Measurements from ENCODE around the gene PATL1.
"Not testable (repeated sequence)": the region's sequence is repeated elsewhere in the genome, so short reads cannot be mapped to it uniquely, and the experiment has no call there.

Gene PATL1

GRCh38 chr11:59706518-59707285 lies 37.9 kb upstream of the PATL1 start:
- POLR2A ChIA-PET, result interaction anchor here (0.6 kb wide), 1 partner anchor 49 kb away, joined by 3 read pairs; the partner anchor contains the start of gene STX3
- peak; percentile 57 for DNase-seq (ENCODE audit: low read depth, low spot score)

GRCh38 chr11:59705294-59705693 lies 36.5 kb upstream of the PATL1 start:
- POLR2A ChIA-PET, result no interaction called here
- DNase-seq (ENCODE audit: low read depth, low spot score), result no peak
- no peak for TF ChIP-seq CTCF (IDR thresholded peaks at IDR 0.05; ENCODE audit: insufficient read depth, low read length, missing control alignments)
- no peak overlapping the region for H3K4me3 ChIP-seq (ENCODE audit: low read depth, low read length)
- CTCF ChIA-PET, result interaction anchor here (0.7 kb wide), 1 partner anchor 23 kb away, joined by 3 read pairs; no protein-coding TSS in a partner anchor

More at GRCh38 chr11:59706518-59707285, 37.9 kb upstream of the PATL1 start:
- no peak overlapping the region for H3K4me3 ChIP-seq (ENCODE audit: low read depth, low read length)
- CTCF ChIA-PET, result interaction anchor here (1.3 to 3.9 kb wide), 2 partner anchors 47 to 95 kb away, joined by 3 to 14 read pairs; partner anchors contain the start of gene STX3
- TF ChIP-seq CTCF (IDR thresholded peaks at IDR 0.05; ENCODE audit: insufficient read depth, low read length, missing control alignments), result no peak

- H3K4me3 ChIP-seq (ENCODE audit: low read depth, low read length); POLR2A ChIA-PET; DNase-seq (ENCODE audit: low read depth, low spot score); CTCF ChIA-PET: not testable (repeated sequence)
Measured at GRCh38 chr11:59703515-59703914, 34.7 kb upstream of the PATL1 start.

GRCh38 chr11:59700157-59700556 lies 31.3 kb upstream of the PATL1 start:
- CTCF ChIA-PET; POLR2A ChIA-PET; H3K4me3 ChIP-seq (ENCODE audit: low read depth, low read length); DNase-seq (ENCODE audit: low read depth, low spot score): not testable (repeated sequence)

- ChIA-PET POLR2A (no interaction called here), CTCF (no interaction called here)
- no peak for DNase-seq (ENCODE audit: low read depth, low spot score)
- TF ChIP-seq CTCF (IDR thresholded peaks at IDR 0.05; ENCODE audit: insufficient read depth, low read length, missing control alignments), result no peak
- H3K4me3 ChIP-seq (ENCODE audit: low read depth, low read length), result no peak overlapping the region
Measured at GRCh38 chr11:59698506-59698905, 29.7 kb upstream of the PATL1 start.

GRCh38 chr11:59692915-59693314 lies 24.1 kb upstream of the PATL1 start:
- ChIA-PET POLR2A (no interaction called here), CTCF (interaction anchor here (0.9 kb wide), 1 partner anchor 11 kb away, joined by 5 read pairs; no protein-coding TSS in a partner anchor)
- no peak overlapping the region for H3K4me3 ChIP-seq (ENCODE audit: low read depth, low read length)
- no peak for DNase-seq (ENCODE audit: low read depth, low spot score)
- TF ChIP-seq CTCF (IDR thresholded peaks at IDR 0.05; ENCODE audit: insufficient read depth, low read length, missing control alignments), result no peak

GRCh38 chr11:59691156-59691555 lies 22.3 kb upstream of the PATL1 start:
- POLR2A ChIA-PET, result no interaction called here

More at GRCh38 chr11:59691156-59691555, 22.3 kb upstream of the PATL1 start:
- no peak for TF ChIP-seq CTCF (IDR thresholded peaks at IDR 0.05; ENCODE audit: insufficient read depth, low read length, missing control alignments)
- no peak for DNase-seq (ENCODE audit: low read depth, low spot score)
- CTCF ChIA-PET, result interaction anchor here (4.5 kb wide), 1 partner anchor 11 kb away, joined by 20 read pairs; no protein-coding TSS in a partner anchor
- H3K4me3 ChIP-seq (ENCODE audit: low read depth, low read length), result no peak overlapping the region
